WERI-Rb-1 (cell line): ENCODE results near the gene C2CD4D.

Experiments
- DNase-seq: peaks from one replicate; pipeline ENCODE4 v3.0.0-alpha.2; 2020
- H3K27ac ChIP-seq: fragments of 250-450 bp; sonication (Bioruptor Pico); 2 replicates; pipeline ENCODE4 v1.5.1; 2020; ENCODE audit warnings: mild to moderate bottlenecking, moderate library complexity
- H3K27me3 ChIP-seq: fragments of 250-450 bp; sonication (Bioruptor Pico); 2 replicates; pipeline ENCODE4 v1.5.1; 2021; ENCODE audit warnings: mild to moderate bottlenecking, low read depth, moderate library complexity; ENCODE audit not compliant: insufficient read depth, severe bottlenecking
- H3K36me3 ChIP-seq: fragments of 250-450 bp; sonication (Bioruptor Pico); 2 replicates; pipeline ENCODE4 v1.5.1; 2020; ENCODE audit warnings: mild to moderate bottlenecking, moderate library complexity
- H3K4me3 ChIP-seq: 2 replicates; pipeline ENCODE4 v1.5.1; 2011; ENCODE audit warnings: low read depth, mild to moderate bottlenecking, control low read depth, low read length
- H3K9me3 ChIP-seq: fragments of 250-450 bp; sonication (Bioruptor Pico); 2 replicates; pipeline ENCODE4 v1.5.1; 2021; ENCODE audit warnings: mild to moderate bottlenecking, moderate library complexity; ENCODE audit not compliant: severe bottlenecking
- CTCF ChIP-seq: IDR thresholded peaks from 2 replicates; pipeline ENCODE4 v1.5.1; 2011; ENCODE audit warnings: low read depth, mild to moderate bottlenecking, control low read depth, inconsistent platforms, low read length

C2CD4D gene

DNA sequence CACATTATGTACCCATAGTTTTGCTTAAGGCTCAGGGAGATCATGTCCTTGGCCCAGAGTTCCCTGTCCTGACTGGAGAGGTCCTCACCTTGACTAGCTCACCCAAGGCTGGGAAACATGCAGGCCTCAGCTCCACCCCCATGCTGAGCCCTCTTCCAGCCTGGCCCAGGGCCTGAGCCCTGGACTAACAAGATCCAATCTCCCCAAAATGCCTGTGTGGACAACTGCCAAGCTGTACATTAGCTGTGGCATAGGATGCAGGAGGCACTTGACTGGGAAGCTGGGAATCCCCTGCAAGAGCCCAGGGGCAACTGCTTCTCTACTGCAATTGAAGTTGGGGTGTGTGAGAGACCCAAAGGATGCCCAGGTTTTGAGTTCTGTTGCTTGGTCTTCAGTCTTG is 36.5 kb downstream of the C2CD4D start:
- no peaks in the 10 kb centered on the region for H3K27me3 ChIP-seq
- no peak overlapping the region for H3K4me3 ChIP-seq
- DNase-seq, result no peak
- TF ChIP-seq CTCF, result no peak
- H3K27ac ChIP-seq, result no peak overlapping the region
- no peaks in the 10 kb centered on the region for H3K9me3 ChIP-seq
- H3K36me3 ChIP-seq, result no peaks in the 10 kb centered on the region

- Histone ChIP-seq H3K36me3 (no peaks in the 10 kb centered on the region), H3K27me3 (no peaks in the 10 kb centered on the region), H3K27ac (no peak overlapping the region), H3K4me3 (no peak overlapping the region), H3K9me3 (no peaks in the 10 kb centered on the region)
- no peak for DNase-seq
- no peak for TF ChIP-seq CTCF
These were observed 37.2 kb downstream of the C2CD4D start for GRCh38 chr1:151802372-151802771.

GRCh38 chr1:151801846-151802245 is 37.8 kb downstream of the C2CD4D start:
- H3K27ac ChIP-seq, result no peak overlapping the region
- TF ChIP-seq CTCF, result no peak
- H3K4me3 ChIP-seq, result no peak overlapping the region
- no peaks in the 10 kb centered on the region for H3K27me3 ChIP-seq
- H3K9me3 ChIP-seq, result no peaks in the 10 kb centered on the region
- peak; percentile 14 for DNase-seq
- no peaks in the 10 kb centered on the region for H3K36me3 ChIP-seq

DNA sequence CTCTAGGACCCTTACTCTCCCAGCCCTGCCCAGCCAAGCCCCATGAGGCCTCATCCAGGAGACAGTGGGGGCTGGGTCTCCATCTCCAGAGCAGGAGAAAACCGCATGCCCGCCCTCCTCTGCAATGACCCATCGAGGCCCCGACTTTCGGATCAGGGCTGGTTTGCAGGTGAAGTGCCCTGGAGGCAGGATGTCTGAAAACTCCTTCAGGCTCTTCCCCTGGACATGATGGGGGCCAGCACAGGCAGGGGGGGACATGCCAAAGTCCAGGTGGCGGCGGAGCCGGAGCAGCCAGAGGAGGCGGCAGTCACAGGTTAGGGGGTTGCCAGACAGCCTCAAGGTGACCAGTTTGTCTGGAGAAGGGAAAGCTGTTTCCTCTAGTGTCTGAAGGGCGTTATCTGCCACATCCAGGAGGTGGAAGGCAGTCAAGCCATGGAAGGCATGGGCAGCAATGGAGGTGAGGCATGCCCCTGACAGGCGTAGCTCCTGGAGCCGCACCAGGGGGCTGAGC is 38.3 kb downstream of the C2CD4D start:
- H3K4me3 ChIP-seq, result no peak overlapping the region
- TF ChIP-seq CTCF, result no peak
- H3K9me3 ChIP-seq, result no peaks in the 10 kb centered on the region
- H3K27ac ChIP-seq, result no peak overlapping the region
- no peak for DNase-seq
- no peaks in the 10 kb centered on the region for H3K36me3 ChIP-seq
- H3K27me3 ChIP-seq, result no peaks in the 10 kb centered on the region

- TF ChIP-seq CTCF, result no peak
- no peak for DNase-seq
- Histone ChIP-seq H3K9me3 (no peaks in the 10 kb centered on the region), H3K36me3 (no peaks in the 10 kb centered on the region), H3K4me3 (no peak overlapping the region), H3K27me3 (no peaks in the 10 kb centered on the region), H3K27ac (no peak overlapping the region)
These were observed 38.8 kb downstream of the C2CD4D start for GRCh38 chr1:151800830-151801229.

DNA sequence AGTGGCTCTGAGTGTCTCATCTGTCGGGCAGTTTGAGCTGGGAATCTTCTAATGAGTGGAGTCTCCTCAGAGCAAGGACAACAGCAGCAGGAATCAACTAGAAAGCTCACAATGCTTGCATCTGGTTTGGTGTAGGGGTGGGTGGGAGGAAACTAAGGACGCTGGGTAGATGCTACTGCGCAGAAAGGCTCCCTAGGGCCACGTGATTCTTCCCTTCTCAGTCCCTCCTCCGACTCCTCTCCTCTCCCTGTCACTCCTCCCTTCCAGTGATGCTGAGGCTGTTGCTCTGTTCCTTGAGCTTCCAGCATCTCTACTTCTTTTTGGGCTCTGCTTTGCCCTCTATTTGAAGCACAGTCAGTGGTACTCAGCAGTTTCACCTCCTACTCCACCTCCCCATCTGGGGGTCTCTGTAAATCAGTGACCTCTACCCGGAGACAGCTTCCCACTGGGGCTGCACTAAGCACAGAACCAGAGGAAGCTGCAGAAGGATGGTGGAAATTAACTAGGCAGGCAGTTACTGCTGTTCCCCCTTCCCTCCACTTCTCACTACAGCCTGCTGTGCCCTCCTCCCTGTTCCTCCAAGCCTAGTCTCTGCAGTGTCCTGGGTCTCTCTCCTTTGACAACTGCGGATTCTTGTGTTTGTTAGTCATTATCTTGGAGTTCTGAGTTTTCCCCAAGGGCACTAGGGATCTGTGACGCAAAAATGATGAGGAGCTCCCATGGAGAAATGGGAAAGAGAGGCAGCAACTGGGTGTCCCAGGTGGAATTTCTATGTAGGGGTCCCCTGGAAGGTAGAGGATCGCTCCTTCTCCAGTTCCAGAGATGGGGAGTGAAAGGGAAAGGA is 40.2 kb downstream of the C2CD4D start:
- Histone ChIP-seq H3K36me3 (no peaks in the 10 kb centered on the region; the same call in 1 of the 2 replicates), H3K27ac (no peak overlapping the region), H3K4me3 (no peak overlapping the region), H3K27me3 (no peaks in the 10 kb centered on the region), H3K9me3 (no peaks in the 10 kb centered on the region)
- DNase-seq, result no peak
- TF ChIP-seq CTCF, result no peak
